ENCODE results near the gene HIPK2.

- TF ChIP-seq CTCF (conservative IDR thresholded peaks at IDR 0.05; ENCODE audit: low read length): no peak
- TF ChIP-seq EZH2phosphoT487 (IDR thresholded peaks at IDR 0.05; ENCODE audit: borderline replicate concordance): no peak
These were observed 43.4 kb downstream of the HIPK2 start for GRCh38 chr7:139734395-139734794.
